ENCODE data around the gene ANAPC15. TPM values are rescaled to one million over a fixed set of nuclear protein-coding genes. Genes with fewer than 3 reads are reported as not detected.

Gene ANAPC15
- total and polyA plus RNA-seq, 2 of the 13 experiments (the other 11 are each of a cell fraction or from before 2014, with no cell fraction given) = 18.8 to 25.7 TPM

DNA sequence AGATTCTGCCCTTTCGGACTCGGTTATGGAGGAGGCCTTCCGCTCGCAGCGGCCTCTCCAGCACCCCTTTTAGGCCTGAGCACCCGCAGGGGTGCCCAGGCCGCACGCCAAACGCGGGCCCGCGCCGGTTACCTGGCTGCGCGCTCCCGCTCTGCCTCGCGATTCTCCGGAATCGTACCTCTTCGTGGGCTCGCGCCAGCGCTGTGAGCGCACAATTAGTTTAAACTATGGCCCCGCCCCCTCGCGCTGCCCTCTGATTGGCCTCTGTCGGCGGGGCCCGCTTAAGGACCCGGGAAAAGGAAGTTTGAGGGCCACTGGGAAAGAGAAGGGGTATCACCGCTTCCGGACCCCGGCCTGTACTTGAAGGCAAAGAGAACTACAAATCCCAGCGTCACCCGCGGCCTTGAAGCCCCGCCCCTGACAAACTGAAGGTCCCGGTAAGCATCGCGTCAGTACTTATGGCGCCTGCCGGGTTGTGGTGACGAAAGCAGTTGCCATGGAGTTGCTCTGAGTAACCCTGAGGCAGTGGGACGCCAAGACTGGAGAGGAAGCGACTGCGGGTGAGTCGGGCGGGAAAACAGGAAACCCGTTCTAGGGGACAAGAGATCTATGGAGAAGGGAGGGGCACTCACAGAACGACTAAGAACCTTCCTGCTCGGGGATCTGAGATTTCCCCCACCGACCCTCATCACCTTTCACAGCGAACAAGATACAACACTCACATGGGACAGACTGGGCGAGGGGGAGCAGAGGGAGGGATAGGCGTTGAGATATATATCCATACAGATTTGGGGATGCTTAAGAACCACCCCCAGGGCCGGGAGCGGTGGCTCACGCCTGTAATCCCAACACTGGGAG lies 31.9 kb downstream of the ANAPC15 start, which contains the start of the genes LRRC51 and NUMA1 (continued):
- TF ChIP-seq, protein P1, sequence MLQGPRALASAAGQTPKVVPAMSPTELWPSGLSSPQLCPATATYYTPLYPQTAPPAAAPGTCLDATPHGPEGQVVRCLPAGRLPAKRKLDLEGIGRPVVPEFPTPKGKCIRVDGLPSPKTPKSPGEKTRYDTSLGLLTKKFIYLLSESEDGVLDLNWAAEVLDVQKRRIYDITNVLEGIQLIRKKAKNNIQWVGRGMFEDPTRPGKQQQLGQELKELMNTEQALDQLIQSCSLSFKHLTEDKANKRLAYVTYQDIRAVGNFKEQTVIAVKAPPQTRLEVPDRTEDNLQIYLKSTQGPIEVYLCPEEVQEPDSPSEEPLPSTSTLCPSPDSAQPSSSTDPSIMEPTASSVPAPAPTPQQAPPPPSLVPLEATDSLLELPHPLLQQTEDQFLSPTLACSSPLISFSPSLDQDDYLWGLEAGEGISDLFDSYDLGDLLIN (CRISPR knock-in tag; IDR thresholded peaks at IDR 0.05; ENCODE audit: borderline replicate concordance) = peak; percentile 26; the same call in 1 of the 2 replicates
- TF ChIP-seq GFI1 (CRISPR knock-in tag; IDR thresholded peaks at IDR 0.05; ENCODE audit: borderline replicate concordance) (no peak), SAFB2 (CRISPR knock-in tag; IDR thresholded peaks at IDR 0.05; ENCODE audit: borderline replicate concordance, low read depth) (no peak), SP2 (CRISPR knock-in tag; IDR thresholded peaks at IDR 0.05) (peak; percentile 74), PTBP1 (IDR thresholded peaks at IDR 0.05; ENCODE audit: low read depth, low read length, poor library complexity, severe bottlenecking) (no peak), MZF1 (CRISPR knock-in tag; IDR thresholded peaks at IDR 0.05; ENCODE audit: borderline replicate concordance) (no peak), STAT5B (CRISPR knock-in tag; IDR thresholded peaks at IDR 0.05) (no peak), ZNF331 (CRISPR knock-in tag; IDR thresholded peaks at IDR 0.05) (no peak; the same call in 1 of the 2 replicates), RFX1 (IDR thresholded peaks at IDR 0.05) (peak; percentile 98), ZNF430 (CRISPR knock-in tag; IDR thresholded peaks at IDR 0.05) (0 out of 2 replicates have a peak, but pooled peaks have one; percentile 10), ZNF329 (CRISPR knock-in tag; IDR thresholded peaks at IDR 0.05; ENCODE audit: low read depth) (no peak), ZIK1 (CRISPR knock-in tag; IDR thresholded peaks at IDR 0.05; ENCODE audit: borderline replicate concordance, low read depth) (no peak), ZNF746 (CRISPR knock-in tag; IDR thresholded peaks at IDR 0.05) (0 out of 2 replicates have a peak, but pooled peaks have one; percentile 23), MATR3 (CRISPR knock-in tag; IDR thresholded peaks at IDR 0.05) (no peak)
- TF ChIP-seq, protein P2, sequence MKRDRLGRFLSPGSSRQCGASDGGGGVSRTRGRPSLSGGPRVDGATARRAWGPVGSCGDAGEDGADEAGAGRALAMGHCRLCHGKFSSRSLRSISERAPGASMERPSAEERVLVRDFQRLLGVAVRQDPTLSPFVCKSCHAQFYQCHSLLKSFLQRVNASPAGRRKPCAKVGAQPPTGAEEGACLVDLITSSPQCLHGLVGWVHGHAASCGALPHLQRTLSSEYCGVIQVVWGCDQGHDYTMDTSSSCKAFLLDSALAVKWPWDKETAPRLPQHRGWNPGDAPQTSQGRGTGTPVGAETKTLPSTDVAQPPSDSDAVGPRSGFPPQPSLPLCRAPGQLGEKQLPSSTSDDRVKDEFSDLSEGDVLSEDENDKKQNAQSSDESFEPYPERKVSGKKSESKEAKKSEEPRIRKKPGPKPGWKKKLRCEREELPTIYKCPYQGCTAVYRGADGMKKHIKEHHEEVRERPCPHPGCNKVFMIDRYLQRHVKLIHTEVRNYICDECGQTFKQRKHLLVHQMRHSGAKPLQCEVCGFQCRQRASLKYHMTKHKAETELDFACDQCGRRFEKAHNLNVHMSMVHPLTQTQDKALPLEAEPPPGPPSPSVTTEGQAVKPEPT (CRISPR knock-in tag; IDR thresholded peaks at IDR 0.05; ENCODE audit: low read depth) = no peak
- TF ChIP-seq, protein P3, sequence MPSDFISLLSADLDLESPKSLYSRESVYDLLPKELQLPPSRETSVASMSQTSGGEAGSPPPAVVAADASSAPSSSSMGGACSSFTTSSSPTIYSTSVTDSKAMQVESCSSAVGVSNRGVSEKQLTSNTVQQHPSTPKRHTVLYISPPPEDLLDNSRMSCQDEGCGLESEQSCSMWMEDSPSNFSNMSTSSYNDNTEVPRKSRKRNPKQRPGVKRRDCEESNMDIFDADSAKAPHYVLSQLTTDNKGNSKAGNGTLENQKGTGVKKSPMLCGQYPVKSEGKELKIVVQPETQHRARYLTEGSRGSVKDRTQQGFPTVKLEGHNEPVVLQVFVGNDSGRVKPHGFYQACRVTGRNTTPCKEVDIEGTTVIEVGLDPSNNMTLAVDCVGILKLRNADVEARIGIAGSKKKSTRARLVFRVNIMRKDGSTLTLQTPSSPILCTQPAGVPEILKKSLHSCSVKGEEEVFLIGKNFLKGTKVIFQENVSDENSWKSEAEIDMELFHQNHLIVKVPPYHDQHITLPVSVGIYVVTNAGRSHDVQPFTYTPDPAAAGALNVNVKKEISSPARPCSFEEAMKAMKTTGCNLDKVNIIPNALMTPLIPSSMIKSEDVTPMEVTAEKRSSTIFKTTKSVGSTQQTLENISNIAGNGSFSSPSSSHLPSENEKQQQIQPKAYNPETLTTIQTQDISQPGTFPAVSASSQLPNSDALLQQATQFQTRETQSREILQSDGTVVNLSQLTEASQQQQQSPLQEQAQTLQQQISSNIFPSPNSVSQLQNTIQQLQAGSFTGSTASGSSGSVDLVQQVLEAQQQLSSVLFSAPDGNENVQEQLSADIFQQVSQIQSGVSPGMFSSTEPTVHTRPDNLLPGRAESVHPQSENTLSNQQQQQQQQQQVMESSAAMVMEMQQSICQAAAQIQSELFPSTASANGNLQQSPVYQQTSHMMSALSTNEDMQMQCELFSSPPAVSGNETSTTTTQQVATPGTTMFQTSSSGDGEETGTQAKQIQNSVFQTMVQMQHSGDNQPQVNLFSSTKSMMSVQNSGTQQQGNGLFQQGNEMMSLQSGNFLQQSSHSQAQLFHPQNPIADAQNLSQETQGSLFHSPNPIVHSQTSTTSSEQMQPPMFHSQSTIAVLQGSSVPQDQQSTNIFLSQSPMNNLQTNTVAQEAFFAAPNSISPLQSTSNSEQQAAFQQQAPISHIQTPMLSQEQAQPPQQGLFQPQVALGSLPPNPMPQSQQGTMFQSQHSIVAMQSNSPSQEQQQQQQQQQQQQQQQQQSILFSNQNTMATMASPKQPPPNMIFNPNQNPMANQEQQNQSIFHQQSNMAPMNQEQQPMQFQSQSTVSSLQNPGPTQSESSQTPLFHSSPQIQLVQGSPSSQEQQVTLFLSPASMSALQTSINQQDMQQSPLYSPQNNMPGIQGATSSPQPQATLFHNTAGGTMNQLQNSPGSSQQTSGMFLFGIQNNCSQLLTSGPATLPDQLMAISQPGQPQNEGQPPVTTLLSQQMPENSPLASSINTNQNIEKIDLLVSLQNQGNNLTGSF (CRISPR knock-in tag; IDR thresholded peaks at IDR 0.05) = no peak
- TF ChIP-seq, protein P4, sequence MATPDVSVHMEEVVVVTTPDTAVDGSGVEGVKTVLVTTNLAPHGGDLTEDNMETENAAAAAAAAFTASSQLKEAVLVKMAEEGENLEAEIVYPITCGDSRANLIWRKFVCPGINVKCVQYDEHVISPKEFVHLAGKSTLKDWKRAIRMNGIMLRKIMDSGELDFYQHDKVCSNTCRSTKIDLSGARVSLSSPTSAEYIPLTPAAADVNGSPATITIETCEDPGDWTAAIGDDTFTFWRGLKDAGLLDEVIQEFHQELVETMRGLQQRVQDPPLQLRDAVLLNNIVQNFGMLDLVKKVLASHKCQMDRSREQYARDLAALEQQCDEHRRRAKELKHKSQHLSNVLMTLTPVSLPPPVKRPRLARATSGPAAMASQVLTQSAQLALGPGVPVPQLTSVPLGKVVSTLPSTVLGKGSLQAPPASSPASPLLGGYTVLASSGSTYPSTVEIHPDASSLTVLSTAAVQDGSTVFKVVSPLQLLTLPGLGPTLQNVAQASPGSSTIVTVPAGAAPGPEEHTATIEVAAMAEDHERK (CRISPR knock-in tag; IDR thresholded peaks at IDR 0.05; ENCODE audit: low read depth) = peak; percentile 20; the same call in 1 of the 2 replicates
